Measurements from ENCODE around the gene ZNF503. TPM values are rescaled to one million over a fixed set of nuclear protein-coding genes. Genes with fewer than 3 reads are reported as not detected.

ZNF503 gene
- total RNA-seq, 2 donors from 2014 or later = 8.9 to 9.8 TPM

GRCh38 chr10:75400163-75400770 lies 1.3 kb downstream of the ZNF503 start:
- Histone ChIP-seq H3K36me3 (peaks cover 12% of the 10 kb centered on the region), H3K27ac (peak overlapping the region; percentile 98 to 99), H3K4me3 (peak overlapping the region; percentile 91 to 97), H3K27me3 (no peaks in the 10 kb centered on the region), H3K9me3 (no peaks in the 10 kb centered on the region), H3K4me1 (peaks cover 0 to 52% of the 10 kb centered on the region in 2 donors)
- TF ChIP-seq CTCF (IDR thresholded peaks at IDR 0.05) = peak; percentile 8 to 9
- DNase-seq (ENCODE audit: low spot score) = peak; percentile 64

GRCh38 chr10:75399461-75400162 lies 2.0 kb downstream of the ZNF503 start:
- H3K9me3 ChIP-seq = no peaks in the 10 kb centered on the region
- H3K27me3 ChIP-seq = no peaks in the 10 kb centered on the region
- peak; percentile 88 for DNase-seq (ENCODE audit: low spot score)
- H3K4me1 ChIP-seq = peaks cover 0 to 48% of the 10 kb centered on the region in 2 donors
- H3K27ac ChIP-seq = peak overlapping the region; percentile 98 to 99
- TF ChIP-seq CTCF (IDR thresholded peaks at IDR 0.05) = peak; percentile 63 to 87
- peaks cover 12% of the 10 kb centered on the region for H3K36me3 ChIP-seq
- peak overlapping the region; percentile 91 to 97 for H3K4me3 ChIP-seq

GRCh38 chr10:75398692-75399460 lies 2.7 kb downstream of the ZNF503 start:
- H3K9me3 ChIP-seq = no peaks in the 10 kb centered on the region
- peak overlapping the region; percentile 98 to 99 for H3K27ac ChIP-seq
- peaks cover 12% of the 10 kb centered on the region for H3K36me3 ChIP-seq
- TF ChIP-seq CTCF (IDR thresholded peaks at IDR 0.05) = no peak
- H3K27me3 ChIP-seq = no peaks in the 10 kb centered on the region
- DNase-seq (ENCODE audit: low spot score) = no peak
- H3K4me3 ChIP-seq = peak overlapping the region; percentile 91 to 97
- peaks cover 0 to 40% of the 10 kb centered on the region in 2 donors for H3K4me1 ChIP-seq

- Histone ChIP-seq H3K4me3 (peak overlapping the region in 1 of 2 donors; percentile 97), H3K27ac (peak overlapping the region; percentile 98 to 99), H3K9me3 (no peaks in the 10 kb centered on the region), H3K36me3 (peaks cover 12% of the 10 kb centered on the region), H3K4me1 (peaks cover 0 to 35% of the 10 kb centered on the region in 2 donors), H3K27me3 (no peaks in the 10 kb centered on the region)
- TF ChIP-seq CTCF (IDR thresholded peaks at IDR 0.05) = no peak
- no peak for DNase-seq (ENCODE audit: low spot score)
These were observed 3.3 kb downstream of the ZNF503 start for GRCh38 chr10:75398200-75398691.

- Histone ChIP-seq H3K36me3 (peaks cover 12% of the 10 kb centered on the region), H3K27ac (peak overlapping the region; percentile 98 to 99), H3K4me1 (peaks cover 0 to 35% of the 10 kb centered on the region in 2 donors), H3K27me3 (no peaks in the 10 kb centered on the region), H3K9me3 (no peaks in the 10 kb centered on the region), H3K4me3 (peak overlapping the region; percentile 40 to 52)
- DNase-seq (ENCODE audit: low spot score) = no peak
- TF ChIP-seq CTCF (IDR thresholded peaks at IDR 0.05) = no peak
These were observed 3.9 kb downstream of the ZNF503 start for GRCh38 chr10:75397496-75398199.
